ENCODE results near the gene ALCAM.

DNA sequence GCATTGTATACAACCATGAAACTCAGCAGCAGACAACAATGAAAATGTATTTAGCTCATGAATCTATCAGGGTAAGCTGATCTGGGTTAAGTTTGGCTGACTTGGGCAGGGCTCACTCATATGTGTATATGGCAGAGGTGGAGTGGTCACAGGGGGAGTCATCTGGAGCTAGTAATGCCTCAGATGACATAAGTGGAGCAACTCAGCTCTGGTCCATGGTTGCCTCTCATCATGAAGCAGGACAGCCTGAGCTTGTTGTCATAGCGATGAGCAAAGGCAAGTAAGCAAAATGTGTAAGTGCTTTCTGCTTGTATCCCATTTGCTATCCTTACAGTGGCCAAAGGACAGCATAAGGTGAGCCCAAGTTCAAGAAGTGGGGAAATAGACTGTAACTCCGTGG, 64.5 kb downstream of the ALCAM start:
- TF ChIP-seq POLR2A (IDR thresholded peaks at IDR 0.05; ENCODE audit: low read depth, low read length) = no peak
- TF ChIP-seq POLR2AphosphoS5 (IDR thresholded peaks at IDR 0.05; ENCODE audit: low read depth, low read length) = no peak
- TF ChIP-seq TAF1 (IDR thresholded peaks at IDR 0.05; ENCODE audit: borderline replicate concordance, low read depth, low read length) = no peak

Data from GM12892 (cell line).